GM12891 (cell line): ENCODE measurements around the gene POC1A.

Experiments
- POLR2A ChIP-seq: IDR thresholded peaks from 2 replicates; pipeline ENCODE4 v1.6.1; 2011; ENCODE audit warnings: low read depth, low read length, control low read depth
- SPI1 ChIP-seq: IDR thresholded peaks from 2 replicates; pipeline ENCODE4 v1.6.1; 2011; ENCODE audit warnings: low read depth, low read length, control low read depth
- TAF1 ChIP-seq: IDR thresholded peaks from 2 replicates; pipeline ENCODE4 v1.6.1; 2011; ENCODE audit warnings: low read depth, low read length, control low read depth

GRCh38 chr3:52039426-52039825 is 114.8 kb downstream of the POC1A start:
- TF ChIP-seq POLR2A (no peak), SPI1 (no peak), TAF1 (no peak)
